GM23248 (cell line): Measurements from ENCODE around the gene NDUFB10. TPM values are rescaled to one million over a fixed set of nuclear protein-coding genes. Genes with fewer than 3 reads are reported as not detected.

Experiments
- DNase-seq: peaks from one replicate; pipeline ENCODE4 v3.0.0-alpha.2; 2015
- H2AFZ ChIP-seq: fragments of 200-600 bp; sonication (generic); 2 replicates; pipeline ENCODE4 v1.6.1; 2016; ENCODE audit warnings: antibody characterized with exemption
- H3F3A ChIP-seq: fragments of 200-600 bp; sonication (generic); 2 replicates; pipeline ENCODE4 v1.6.1; 2016; ENCODE audit warnings: mild to moderate bottlenecking, antibody characterized with exemption, mixed run types; ENCODE audit not compliant: insufficient read depth
- H3K27ac ChIP-seq: fragments of 200-600 bp; sonication (generic); 2 replicates; pipeline ENCODE4 v1.5.1; 2016; ENCODE audit warnings: mild to moderate bottlenecking
- H3K27me3 ChIP-seq: fragments of 200-600 bp; sonication (generic); replicated peaks from 2 replicates; pipeline ENCODE4 v1.6.1; 2016; ENCODE audit warnings: mild to moderate bottlenecking; ENCODE audit not compliant: insufficient read depth
- H3K36me3 ChIP-seq: fragments of 200-600 bp; sonication (generic); 2 replicates; pipeline ENCODE4 v1.6.1; 2016; ENCODE audit warnings: low read depth, mild to moderate bottlenecking
- H3K4me1 ChIP-seq: fragments of 200-600 bp; sonication (generic); 2 replicates; pipeline ENCODE4 v1.6.1; 2016; ENCODE audit warnings: mild to moderate bottlenecking; ENCODE audit not compliant: insufficient read depth
- H3K4me2 ChIP-seq: fragments of 200-600 bp; sonication (generic); one replicate; pipeline ENCODE4 v1.6.1; 2016; ENCODE audit warnings: mild to moderate bottlenecking; ENCODE audit not compliant: unreplicated experiment
- H3K4me3 ChIP-seq: fragments of 200-600 bp; sonication (generic); 2 replicates; pipeline ENCODE4 v1.5.1; 2016; ENCODE audit warnings: mild to moderate bottlenecking
- H3K79me2 ChIP-seq: fragments of 200-600 bp; sonication (generic); 2 replicates; pipeline ENCODE4 v1.6.1; 2016; ENCODE audit warnings: mild to moderate bottlenecking; ENCODE audit not compliant: insufficient read depth
- H3K9ac ChIP-seq: fragments of 200-600 bp; sonication (generic); 2 replicates; pipeline ENCODE4 v1.6.1; 2016; ENCODE audit warnings: mild to moderate bottlenecking
- H3K9me2 ChIP-seq: fragments of 200-600 bp; sonication (generic); 2 replicates; pipeline ENCODE4 v1.6.1; 2016; ENCODE audit warnings: mixed run types, mild to moderate bottlenecking, moderate library complexity; ENCODE audit not compliant: insufficient read depth
- H3K9me3 ChIP-seq: fragments of 200-600 bp; sonication (generic); one replicate; pipeline ENCODE4 v1.6.1; 2017; ENCODE audit warnings: low read depth
- H4K20me1 ChIP-seq: fragments of 200-600 bp; sonication (generic); 2 replicates; pipeline ENCODE4 v1.6.0; 2016; ENCODE audit not compliant: insufficient read depth
- EZH2 ChIP-seq: fragments of 200-600 bp; sonication (generic); IDR thresholded peaks from 2 replicates; pipeline ENCODE4 v1.6.1; 2018; ENCODE audit warnings: antibody characterized with exemption, mild to moderate bottlenecking; ENCODE audit not compliant: insufficient read depth, poor library complexity, severe bottlenecking
- EZH2phosphoT487 ChIP-seq: fragments of 200-600 bp; sonication (generic); IDR thresholded peaks from 2 replicates; pipeline ENCODE4 v1.6.1; 2018; ENCODE audit warnings: antibody characterized with exemption, moderate library complexity, mild to moderate bottlenecking, low read depth; ENCODE audit not compliant: insufficient read depth
- WGBS, 2 experiments: methylation state at CpG; one replicate each; pipeline ENCODE4 v1.1.6; 2015 to 2017; ENCODE audit warnings: low lambda C conversion rate in 2 of 2, low coverage in 1 of 2; ENCODE audit errors: missing lambda C conversion rate in 2 of 2; 5-methylcytosine and 5-hydroxymethylcytosine counted together
- in situ Hi-C: fragments of 300-500 bp; cut with MboI; formaldehyde crosslinking; loops from 2 replicates; pipeline ENCODE4 v1.15.0; 2020
- polyA plus RNA-seq: library from polyadenylated mRNA; unstranded; fragments of >200 nt; fragmentation: Nextera tagmentation; extraction: Ambion mirVana; gene quantifications from 2 replicates; pipeline ENCODE4 v1.2.1, GENCODE V29; 2016
- total RNA-seq: library from RNA; depleted of rRNA; stranded (reverse); fragments of >200 nt; shearing (Covaris generic); gene quantifications from 2 replicates; pipeline ENCODE4 v1.2.3, GENCODE V29; 2014

Gene NDUFB10
- total and polyA plus RNA-seq, 2 experiments from 2014 or later = 136 to 266 TPM

DNA sequence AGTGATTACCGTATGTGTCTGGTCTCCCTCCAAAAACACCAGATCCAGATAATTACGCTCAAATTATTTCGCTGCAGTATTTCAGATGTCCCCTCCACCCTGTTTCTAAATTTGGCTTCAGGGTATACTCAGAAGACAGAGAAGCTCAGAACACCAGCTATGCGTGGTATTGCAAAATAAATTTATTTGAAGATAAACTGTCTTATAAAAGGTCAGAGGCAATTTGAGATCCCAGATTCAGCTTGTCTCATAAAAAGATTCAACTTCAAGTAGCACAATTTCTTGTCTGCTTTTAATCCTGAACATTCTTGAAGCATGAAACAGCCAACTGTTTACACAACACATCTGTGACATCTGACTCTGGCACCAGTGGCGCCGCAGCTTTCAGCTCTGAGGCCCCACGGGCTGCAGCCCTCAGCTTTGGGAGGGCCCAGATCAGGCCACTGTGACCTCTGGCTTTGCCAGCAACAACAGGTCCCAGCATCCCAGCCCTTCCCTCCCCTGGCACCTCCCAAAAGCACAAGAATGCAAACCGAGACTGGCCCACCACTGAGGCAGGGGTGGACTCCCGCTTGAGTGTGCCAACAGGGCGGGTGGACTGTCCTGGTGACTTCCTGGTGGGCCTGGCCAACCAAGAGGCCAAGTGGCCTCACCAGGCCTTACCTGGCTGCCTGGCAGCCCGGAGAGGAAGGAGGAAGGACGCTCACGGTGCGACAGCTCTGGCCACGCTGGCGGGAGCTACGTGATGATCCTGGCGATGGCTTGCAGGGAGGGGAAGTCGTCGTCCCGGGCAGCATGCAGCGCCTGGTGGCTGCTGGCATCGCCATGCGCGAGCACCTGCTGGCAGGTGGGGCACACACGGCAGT lies 38.4 kb downstream of the NDUFB10 start:
- Histone ChIP-seq H3K4me3 (no peak overlapping the region), H3K27ac (peak overlapping the region; percentile 67), H3F3A (peaks cover 46% of the 10 kb centered on the region), H3K4me2 (peak overlapping the region; percentile 20), H3K9me3 (no peaks in the 10 kb centered on the region), H4K20me1 (no peaks in the 10 kb centered on the region; the same call in 1 of the 2 replicates), H3K4me1 (peaks cover 24% of the 10 kb centered on the region), H3K79me2 (peaks cover 27% of the 10 kb centered on the region), H3K36me3 (peaks cover 20% of the 10 kb centered on the region), H3K9ac (peak overlapping the region; percentile 44), H3K9me2 (no peaks in the 10 kb centered on the region), H3K27me3 (no peaks in the 10 kb centered on the region), H2AFZ (no peak overlapping the region)
- in situ Hi-C loops = no loop called here
- WGBS, 2 experiments = 20 to 22% methylated on average over 24 to 26 of the region's 26 CpGs
- TF ChIP-seq EZH2phosphoT487 (no peak), EZH2 (no peak)
- peak; percentile 82 for DNase-seq

DNA sequence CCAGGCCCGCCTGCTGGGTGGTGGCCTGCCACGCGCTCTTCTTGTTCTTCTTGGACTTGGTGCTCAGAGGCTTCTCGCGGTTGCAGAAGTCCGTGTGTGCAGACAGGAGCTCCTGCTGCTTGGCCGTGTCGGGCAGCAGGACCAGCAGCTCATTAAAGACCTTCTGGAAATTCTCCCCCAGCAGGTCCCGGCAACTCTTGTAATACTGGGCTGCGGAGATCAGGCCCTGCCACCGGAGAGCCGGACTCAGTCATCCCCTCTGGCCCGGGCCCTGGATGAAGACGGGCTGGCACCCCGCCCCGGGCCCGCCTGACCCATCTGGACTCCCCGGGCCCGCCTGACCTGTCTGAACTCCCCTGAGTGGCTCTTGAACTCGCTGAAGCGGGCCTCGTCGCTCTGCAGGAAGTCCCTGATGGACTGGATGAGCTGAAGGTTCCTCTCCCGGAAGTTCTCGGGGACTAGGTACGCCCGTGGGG lies 39.1 kb downstream of the NDUFB10 start:
- no peak for DNase-seq
- H3F3A ChIP-seq = peaks cover 43% of the 10 kb centered on the region
- no peak overlapping the region for H3K4me3 ChIP-seq
- no peaks in the 10 kb centered on the region for H3K9me3 ChIP-seq
- peaks cover 24% of the 10 kb centered on the region for H3K4me1 ChIP-seq
- in situ Hi-C loops = no loop called here
- peaks cover 34% of the 10 kb centered on the region for H3K79me2 ChIP-seq
- peaks cover 20% of the 10 kb centered on the region for H3K36me3 ChIP-seq
- TF ChIP-seq EZH2phosphoT487 (no peak), EZH2 (no peak)
- no peaks in the 10 kb centered on the region for H3K27me3 ChIP-seq
- H3K27ac ChIP-seq = peak overlapping the region; percentile 67
- no peaks in the 10 kb centered on the region for H3K9me2 ChIP-seq
- H3K9ac ChIP-seq = peak overlapping the region; percentile 44
- WGBS, 2 experiments = 79 to 86% methylated on average over 24 to 27 of the region's 27 CpGs
- H4K20me1 ChIP-seq = no peaks in the 10 kb centered on the region; the same call in 1 of the 2 replicates
- H3K4me2 ChIP-seq = no peak overlapping the region
- H2AFZ ChIP-seq = no peak overlapping the region

- H3K27ac ChIP-seq = no peak overlapping the region
- no peak overlapping the region for H3K4me3 ChIP-seq
- peaks cover 37% of the 10 kb centered on the region for H3F3A ChIP-seq
- H3K36me3 ChIP-seq = peaks cover 20% of the 10 kb centered on the region
- no peak overlapping the region for H2AFZ ChIP-seq
- peaks cover 27% of the 10 kb centered on the region for H3K4me1 ChIP-seq
- no peaks in the 10 kb centered on the region for H3K9me2 ChIP-seq
- no peak for DNase-seq
- in situ Hi-C loops = no loop called here
- no peak for TF ChIP-seq EZH2phosphoT487
- TF ChIP-seq EZH2 = no peak
- no peaks in the 10 kb centered on the region for H3K27me3 ChIP-seq
- H3K9ac ChIP-seq = no peak overlapping the region
- H4K20me1 ChIP-seq = no peaks in the 10 kb centered on the region; the same call in 1 of the 2 replicates
- no peak overlapping the region for H3K4me2 ChIP-seq
- no peaks in the 10 kb centered on the region for H3K9me3 ChIP-seq
- peaks cover 41% of the 10 kb centered on the region for H3K79me2 ChIP-seq
- WGBS, 2 experiments = 97 to 100% methylated on average over 11 to 39 of the region's 39 CpGs
Measured at GRCh38 chr16:1998852-1999801, 39.8 kb downstream of the NDUFB10 start.

DNA sequence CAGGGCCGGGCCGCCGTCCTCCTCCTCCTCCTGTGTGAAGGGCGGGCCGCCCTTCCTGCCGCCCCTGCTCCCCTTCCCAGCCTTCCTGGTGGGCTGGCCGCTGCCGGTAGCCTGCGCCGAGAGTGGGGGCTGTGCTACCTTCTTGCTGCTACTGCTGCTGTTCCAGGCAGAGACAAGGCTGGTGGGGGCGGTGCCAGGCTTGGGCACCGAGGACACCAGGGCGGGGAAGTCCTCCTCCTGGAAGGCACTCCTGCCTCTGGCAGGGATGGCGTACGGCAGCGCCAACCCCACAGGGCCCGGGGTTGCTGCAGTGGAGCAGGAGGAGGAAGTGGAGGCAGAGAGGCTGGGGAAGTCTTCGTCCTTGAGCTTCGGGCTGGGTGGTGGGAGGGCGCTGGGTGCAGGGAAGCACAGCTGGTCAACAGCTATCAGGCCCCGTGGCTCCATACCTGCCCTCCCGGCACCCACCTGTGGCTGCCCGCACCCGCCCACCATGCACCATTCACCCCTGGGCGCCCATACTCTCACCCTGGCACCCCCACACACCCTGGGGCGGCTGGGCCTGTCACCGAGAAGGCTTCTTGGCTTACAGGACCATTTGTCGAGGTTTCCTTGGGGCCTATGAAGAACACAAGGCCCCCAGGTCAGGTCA lies 40.7 kb downstream of the NDUFB10 start:
- peaks cover 50% of the 10 kb centered on the region for H3K79me2 ChIP-seq
- H4K20me1 ChIP-seq = peaks cover 5% of the 10 kb centered on the region; the same call in 1 of the 2 replicates
- H3K4me3 ChIP-seq = no peak overlapping the region
- H3K36me3 ChIP-seq = peaks cover 20% of the 10 kb centered on the region
- no peaks in the 10 kb centered on the region for H3K9me3 ChIP-seq
- H3K9me2 ChIP-seq = no peaks in the 10 kb centered on the region
- no peak overlapping the region for H3K4me2 ChIP-seq
- H3K9ac ChIP-seq = no peak overlapping the region
- H3K4me1 ChIP-seq = peaks cover 27% of the 10 kb centered on the region
- H3K27ac ChIP-seq = no peak overlapping the region
- DNase-seq = no peak
- 92% methylated on average over 22 to 28 of the region's 28 CpGs for WGBS, 2 experiments
- no peak overlapping the region for H2AFZ ChIP-seq
- peaks cover 36% of the 10 kb centered on the region for H3F3A ChIP-seq
- in situ Hi-C loops = no loop called here
- TF ChIP-seq EZH2phosphoT487 (no peak), EZH2 (no peak)
- H3K27me3 ChIP-seq = no peaks in the 10 kb centered on the region
